Measurements from ENCODE around the gene BCORL1.
A peak's percentile ranks its signal among the peaks of the same experiment; 100 is the strongest.

BCORL1 gene

DNA sequence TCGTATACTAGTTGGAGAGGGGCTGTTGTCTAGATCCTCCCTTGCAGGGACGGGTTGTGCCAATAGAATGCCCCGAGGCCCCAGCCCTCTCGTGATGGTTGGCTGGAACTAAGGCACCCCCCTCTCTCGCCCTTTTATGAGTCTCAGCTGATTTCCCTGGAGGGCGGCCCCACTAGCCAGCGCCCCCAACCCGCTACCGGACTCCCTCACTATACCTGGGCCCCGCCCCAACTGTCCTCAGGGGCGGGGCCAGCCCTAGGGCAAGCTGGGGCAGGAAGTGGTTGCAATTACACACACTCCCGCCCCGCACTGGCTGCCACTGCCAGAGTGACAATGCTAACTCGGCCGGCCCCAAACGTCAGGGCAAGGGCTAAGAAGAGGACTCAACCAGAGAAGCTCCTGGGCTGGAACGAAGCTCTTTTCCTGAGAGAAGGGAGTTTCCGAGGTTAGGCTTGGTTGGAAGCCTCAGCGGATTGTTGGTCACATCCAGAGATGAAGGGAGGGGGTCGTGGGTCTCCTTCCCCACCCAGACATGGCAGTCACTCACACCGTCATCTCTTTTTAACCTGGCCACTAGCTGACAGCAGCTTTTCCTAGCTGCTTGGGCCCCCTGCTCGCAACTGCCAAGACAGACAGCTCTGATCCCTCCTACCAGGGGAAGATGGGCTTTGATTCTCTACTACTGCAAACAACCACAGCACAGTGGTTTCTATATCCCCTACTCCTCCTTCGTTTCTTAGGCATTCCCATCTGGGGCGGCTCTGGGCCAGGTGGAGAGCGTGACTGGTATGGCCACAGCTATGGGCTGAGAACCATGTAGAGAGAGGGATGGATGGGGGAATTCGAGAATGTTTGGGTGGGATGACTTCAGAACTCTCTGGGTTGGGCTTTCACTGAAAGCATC is 21.0 kb upstream of the BCORL1 start:
- DNase-seq (ENCODE audit: low read depth in 2 of 2): no peak

- no peak for DNase-seq (ENCODE audit: low read depth in 2 of 2)
These were observed 18.7 kb upstream of the BCORL1 start for GRCh38 chrX:129963729-129964128.

- DNase-seq (ENCODE audit: low read depth in 2 of 2): no peak
These were observed 17.3 kb upstream of the BCORL1 start for GRCh38 chrX:129965166-129965565.

DNA sequence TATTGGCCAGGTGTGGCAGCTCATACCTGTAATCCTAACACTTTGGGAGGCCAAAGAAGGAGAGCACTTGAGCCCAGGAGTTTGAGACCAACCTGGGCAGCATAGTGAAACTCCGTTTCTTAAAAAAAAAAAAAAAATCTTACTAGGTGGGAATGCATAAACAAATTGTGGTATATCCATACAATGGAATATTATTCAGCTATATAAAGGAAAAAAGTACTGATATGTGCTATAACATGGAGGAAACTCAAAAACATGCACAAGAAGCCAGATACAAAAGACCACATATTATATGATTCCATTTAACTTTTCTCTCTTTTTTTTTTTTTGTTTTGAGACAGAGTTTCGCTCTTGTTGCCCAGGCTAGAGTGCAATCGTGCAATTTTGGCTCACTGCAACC is 13.5 kb upstream of the BCORL1 start:
- no peak for DNase-seq (ENCODE audit: low read depth in 2 of 2)

- no peak for DNase-seq (ENCODE audit: low read depth in 2 of 2)
These were observed 6.0 kb upstream of the BCORL1 start for GRCh38 chrX:129976441-129976840.

- DNase-seq (ENCODE audit: low read depth in 2 of 2): no peak
These were observed 3.1 kb upstream of the BCORL1 start for GRCh38 chrX:129979207-129979920.

DNA sequence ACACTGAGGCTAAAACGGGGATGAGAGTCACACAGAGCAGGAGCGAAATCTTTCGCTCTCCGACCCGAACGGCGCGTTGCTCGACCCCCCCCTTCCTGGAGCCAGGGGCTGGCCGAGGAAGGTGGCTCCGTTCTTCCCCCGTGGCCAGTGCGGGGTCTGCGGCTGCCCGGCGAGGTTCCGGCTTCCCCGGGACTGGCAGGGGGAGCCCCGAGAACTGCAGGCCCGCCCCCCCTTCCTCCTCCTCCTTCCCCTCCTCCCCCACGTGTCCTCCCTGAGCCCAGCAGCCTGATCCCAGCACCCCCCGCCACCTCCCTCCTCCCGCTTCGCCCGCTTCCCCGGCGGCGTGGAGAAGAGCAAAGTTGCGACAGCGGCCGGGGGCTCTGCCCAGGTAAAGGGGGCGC is 2.4 kb upstream of the BCORL1 start:
- DNase-seq (ENCODE audit: low read depth in 2 of 2): no peak

DNA sequence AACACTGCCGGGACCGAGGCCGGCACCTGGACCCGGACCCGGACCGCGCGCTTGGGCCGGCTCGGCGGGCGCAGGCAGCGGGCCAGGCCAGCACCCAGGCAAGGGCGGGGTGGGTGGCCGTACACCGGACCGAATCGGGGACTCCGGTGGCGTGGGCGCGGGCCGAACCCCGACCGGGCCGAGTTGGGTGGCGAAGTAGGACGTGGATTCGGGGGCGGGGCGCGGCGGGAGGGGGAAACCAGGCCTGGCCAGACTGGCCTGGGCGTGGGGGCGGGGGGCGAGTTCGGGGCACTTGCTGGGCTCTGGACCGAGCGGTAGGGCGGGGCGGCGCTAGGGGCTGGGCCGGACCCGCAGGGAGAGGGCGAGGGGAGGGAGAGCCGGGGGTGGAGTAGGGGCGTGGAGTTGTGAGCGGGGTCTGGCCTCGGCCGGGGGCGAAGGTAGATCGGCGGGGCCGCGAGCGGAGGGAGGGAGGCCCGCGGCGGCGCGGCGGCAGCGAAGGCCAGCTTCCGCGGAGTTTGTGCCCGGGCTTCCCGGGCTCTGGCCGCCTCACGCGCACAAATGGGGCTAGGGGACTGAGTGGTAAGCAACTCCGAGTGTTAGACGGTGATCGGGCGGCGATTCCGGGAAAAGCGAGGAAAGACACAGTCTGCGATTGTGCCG is 1.8 kb upstream of the BCORL1 start:
- DNase-seq (ENCODE audit: low read depth in 2 of 2): no peak

DNA sequence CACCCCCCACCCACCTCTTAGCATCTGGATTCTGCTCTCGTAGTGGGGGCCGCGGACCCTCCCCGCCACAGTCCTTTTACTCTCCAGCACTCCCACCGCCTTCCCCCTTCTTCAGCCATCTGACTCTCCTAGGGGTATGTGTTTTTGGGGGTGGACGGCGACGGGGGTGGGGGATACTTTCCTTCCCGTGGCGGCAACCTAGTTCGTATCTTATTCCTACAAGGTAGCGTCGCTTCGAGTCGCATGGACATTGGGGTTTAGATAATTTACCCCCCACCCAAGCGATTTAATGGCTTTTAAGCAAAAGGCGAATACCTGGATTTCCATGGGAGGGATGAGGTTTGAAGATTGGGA is 1.3 kb upstream of the BCORL1 start:
- no peak for DNase-seq (ENCODE audit: low read depth in 2 of 2)

- no peak for DNase-seq (ENCODE audit: low read depth in 2 of 2)
These were observed 609 bp upstream of the BCORL1 start for GRCh38 chrX:129981752-129982299.

GRCh38 chrX:129983575-129984110 is 1.2 kb downstream of the BCORL1 start:
- DNase-seq (ENCODE audit: low read depth in 2 of 2): no peak

DNA sequence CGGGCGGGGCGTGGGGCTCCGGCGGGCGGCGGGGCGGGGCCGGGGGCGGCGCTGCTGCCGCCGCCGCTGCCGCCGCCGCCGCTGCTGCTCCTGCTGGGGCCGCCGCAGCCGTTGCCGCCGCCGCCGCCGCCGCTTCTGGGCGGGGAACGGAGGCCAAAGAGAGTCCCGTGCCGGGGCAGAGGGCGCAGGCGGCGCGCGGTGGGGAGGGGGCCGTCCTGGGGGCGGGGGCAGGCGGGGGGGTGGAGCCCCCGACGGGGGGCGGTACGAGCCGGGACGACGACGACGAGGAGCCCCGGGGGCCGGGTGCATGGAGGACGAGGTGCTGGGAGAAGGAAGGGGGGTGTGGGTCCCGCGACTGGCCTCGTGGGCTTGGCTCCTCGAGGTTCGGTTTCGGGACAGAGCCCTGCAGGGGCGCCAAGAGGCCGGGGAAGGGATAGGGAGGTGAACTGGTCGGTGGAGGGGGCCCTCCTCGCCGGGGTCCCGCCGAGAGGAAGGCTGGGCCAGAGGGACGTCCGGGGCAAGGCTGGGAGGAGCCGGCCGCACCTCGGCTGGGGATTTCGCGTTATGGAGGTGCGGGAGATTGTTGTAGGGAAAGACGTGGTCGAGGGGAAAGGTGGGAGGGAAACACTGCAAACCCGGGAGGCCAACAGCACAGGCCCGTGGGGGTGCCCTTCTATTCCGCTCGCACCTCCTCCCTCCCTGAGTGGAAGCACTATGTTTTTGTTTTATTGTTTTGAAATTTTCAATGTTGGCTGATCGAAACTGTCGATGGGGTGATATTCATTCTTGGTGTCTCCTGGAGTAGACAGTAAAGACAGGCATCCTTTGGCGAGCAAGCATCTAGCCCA is 1.9 kb downstream of the BCORL1 start:
- DNase-seq (ENCODE audit: low read depth in 2 of 2): no peak

- no peak for DNase-seq (ENCODE audit: low read depth in 2 of 2)
These were observed 5.4 kb downstream of the BCORL1 start for GRCh38 chrX:129987871-129988270.

- DNase-seq (ENCODE audit: low read depth in 2 of 2): no peak
These were observed 9.7 kb downstream of the BCORL1 start for GRCh38 chrX:129992181-129992580.

DNA sequence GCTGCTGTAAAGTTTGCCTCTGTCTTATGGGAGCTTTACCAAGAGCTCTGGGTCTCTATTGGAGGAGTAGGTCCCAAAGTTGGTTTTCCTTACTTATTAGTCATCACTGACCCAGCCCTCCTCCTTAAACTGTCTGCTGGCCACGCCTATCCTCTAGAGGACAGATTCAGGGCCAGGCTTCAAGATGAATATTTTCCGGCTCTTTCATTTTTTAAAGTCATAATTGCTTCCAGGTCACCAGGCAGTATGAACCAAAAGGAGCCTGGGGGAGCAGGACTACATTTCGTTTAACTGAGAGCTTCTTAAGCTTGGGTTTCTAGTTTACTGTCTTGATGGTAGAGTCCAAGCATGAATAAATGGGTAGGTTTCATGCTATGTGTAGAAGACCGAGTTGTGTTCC is 13.7 kb downstream of the BCORL1 start:
- peak; percentile 28 to 31 for DNase-seq (ENCODE audit: low read depth in 2 of 2)

DNA sequence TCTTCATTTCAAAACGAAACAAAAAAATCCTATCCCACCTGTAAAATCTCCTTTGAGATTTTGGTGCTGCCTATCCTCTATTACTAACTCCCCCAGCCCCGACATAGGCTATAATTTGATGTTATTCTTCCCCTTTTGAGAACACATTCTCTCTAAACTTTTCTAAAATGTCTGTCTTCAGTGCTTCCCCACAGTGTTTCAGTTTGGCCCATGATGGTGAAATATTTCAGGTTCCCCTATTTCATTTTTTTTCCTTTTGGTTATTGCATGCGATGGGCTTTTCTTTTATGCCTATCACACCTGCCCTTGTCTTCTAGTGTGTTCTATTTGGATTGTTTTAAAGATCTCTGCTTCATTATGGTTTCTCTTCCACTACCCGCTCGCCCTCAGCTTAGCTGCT is 14.7 kb downstream of the BCORL1 start:
- no peak for DNase-seq (ENCODE audit: low read depth in 2 of 2)

DNA sequence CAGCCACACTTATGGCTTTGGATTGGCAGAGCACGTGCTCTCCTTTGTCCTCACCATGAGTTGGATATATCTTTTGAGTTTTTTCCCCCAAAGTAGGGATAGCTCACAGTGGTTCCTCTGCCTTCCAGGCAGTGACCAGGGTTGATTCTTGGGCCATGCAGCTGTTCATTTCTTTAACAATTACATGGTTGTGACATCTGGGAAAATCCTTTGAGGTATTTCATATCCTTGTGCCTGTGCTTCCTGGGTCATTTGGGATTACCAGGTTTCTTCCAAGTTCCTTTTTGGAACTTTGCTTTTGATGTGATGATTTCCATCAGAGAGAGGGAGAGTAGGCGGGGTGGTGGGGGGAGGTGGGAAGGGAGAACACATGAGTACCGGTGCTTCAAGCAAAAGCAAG is 15.6 kb downstream of the BCORL1 start:
- DNase-seq (ENCODE audit: low read depth in 2 of 2): no peak

GRCh38 chrX:130001893-130002292 is 19.5 kb downstream of the BCORL1 start:
- DNase-seq (ENCODE audit: low read depth in 2 of 2): no peak

DNA sequence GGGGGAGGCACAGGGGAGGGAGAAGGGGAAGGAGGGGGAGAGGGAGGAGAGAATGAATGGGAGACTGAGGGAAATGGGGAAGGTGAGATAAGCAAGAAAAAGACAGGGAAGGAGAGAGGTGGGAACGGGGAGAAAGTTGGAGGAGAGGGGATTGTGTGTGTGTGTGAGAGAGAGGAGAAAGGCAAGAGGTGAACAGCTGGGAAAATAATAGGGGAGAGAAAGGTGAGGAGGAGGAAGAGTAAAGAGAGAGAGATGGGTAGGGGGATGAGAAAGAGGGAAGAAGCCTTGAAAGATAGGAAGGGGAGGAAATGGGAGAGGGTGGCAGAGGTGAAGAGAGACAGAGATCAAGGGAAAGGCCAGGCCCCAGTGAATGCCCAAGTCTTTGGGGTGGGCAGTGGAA is 20.1 kb downstream of the BCORL1 start:
- no peak for DNase-seq (ENCODE audit: low read depth in 2 of 2)

GRCh38 chrX:130005089-130005807 is 22.8 kb downstream of the BCORL1 start:
- DNase-seq (ENCODE audit: low read depth in 2 of 2): no peak

All from fibroblast of skin of left biceps (primary cell).